Endometrial microvascular endothelial cells (primary cell): ENCODE results near the gene TCF19. TPM values are rescaled to one million over a fixed set of nuclear protein-coding genes. Genes with fewer than 3 reads are reported as not detected.
"Not testable (repeated sequence)": the region's sequence is repeated elsewhere in the genome, so short reads cannot be mapped to it uniquely, and the experiment has no call there.

Experiments
- in situ Hi-C: cut with HindIII; loops from 2 replicates; pipeline ENCODE4 v1.10.0; 2017; ENCODE audit warnings: low sequenced_read_pairs, low pct_unique_long_range_greater_than_20kb; ENCODE audit errors: inconsistent ontology term
- total RNA-seq: library from RNA; depleted of rRNA; stranded (reverse); fragments of >200 nt; gene quantifications from one replicate; pipeline ENCODE4 v1.2.3, GENCODE V29; 2015; ENCODE audit errors: inconsistent ontology term

TCF19 gene
- total RNA-seq, 1 donor from 2014 or later = 53.7 TPM

- in situ Hi-C loops = no loop called here
These were observed 35.9 kb downstream of the TCF19 start for GRCh38 chr6:31194061-31194834.

- in situ Hi-C loops = not testable (repeated sequence)
These were observed 37.1 kb downstream of the TCF19 start for GRCh38 chr6:31195308-31195979.

DNA sequence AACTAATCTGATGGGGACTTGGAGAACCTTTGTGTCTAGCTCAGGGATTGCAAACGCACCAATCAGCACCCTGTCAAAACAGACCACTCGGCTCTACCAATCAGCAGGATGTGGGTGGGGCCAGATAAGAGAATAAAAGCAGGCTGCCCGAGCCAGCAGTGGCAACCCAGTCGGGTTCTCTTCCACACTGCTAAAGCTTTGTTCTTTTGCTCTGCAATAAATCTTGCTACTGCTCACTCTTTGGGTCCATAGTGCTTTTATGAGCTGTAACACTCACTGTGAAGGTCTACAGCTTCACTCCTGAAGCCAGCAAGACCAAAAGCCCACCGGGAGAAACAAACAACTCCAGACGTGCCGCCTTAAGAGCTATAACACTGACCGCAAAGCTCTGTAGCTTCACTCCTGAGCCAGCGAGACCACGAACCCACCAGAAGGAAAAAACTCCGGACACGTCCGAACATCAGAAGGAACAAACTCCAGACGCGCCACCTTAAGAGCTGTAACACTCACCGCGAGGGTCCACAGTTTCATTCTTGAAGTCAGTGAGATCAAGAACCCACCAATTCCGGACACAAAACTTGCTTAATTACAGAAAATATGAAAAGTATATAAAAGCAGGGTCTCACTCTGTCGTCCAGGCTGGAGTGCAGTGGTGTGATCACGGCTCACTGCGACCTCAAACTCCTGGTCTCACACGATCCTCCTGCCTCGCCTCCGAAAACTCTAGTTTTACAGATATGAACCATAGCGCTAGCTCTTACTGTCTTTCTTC is 38.0 kb downstream of the TCF19 start:
- in situ Hi-C loops = not testable (repeated sequence)

DNA sequence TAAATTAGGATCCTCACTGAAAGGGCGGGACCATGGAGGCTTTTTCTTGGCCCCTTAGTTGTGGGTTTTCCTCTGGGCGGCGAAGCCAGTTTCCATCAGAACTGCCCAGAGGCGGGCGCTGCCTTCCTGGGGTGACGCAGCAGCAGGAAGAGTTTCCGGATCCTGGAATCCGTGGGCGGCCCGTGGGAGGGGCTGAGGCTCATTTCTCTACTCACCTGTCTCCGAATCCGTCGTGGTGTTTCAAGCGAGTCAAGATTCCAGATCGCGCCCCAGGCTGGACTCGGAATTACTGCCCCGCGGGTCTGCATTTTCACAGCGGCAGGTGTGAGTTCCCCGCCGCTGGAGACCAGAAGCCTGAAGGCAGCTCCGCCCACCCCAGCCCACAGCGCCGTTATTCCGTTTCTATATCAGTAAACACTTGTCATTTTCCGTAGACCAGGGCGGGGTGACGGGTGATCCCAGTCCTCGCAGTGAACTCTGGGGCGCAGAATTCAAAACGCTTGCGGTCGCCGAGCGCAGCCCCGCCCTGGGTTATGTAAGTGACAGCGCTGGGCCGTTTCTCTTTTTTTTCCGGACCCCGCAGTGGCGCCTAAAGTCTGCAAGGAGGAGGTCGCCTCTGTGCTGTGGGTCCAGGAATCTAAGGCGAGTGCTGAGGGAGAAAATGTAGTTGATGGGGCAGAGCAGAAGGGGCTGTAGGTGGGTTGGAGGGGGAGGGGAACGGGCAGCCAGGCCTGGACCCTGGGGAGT is 39.3 kb downstream of the TCF19 start:
- in situ Hi-C loops = no loop called here

GRCh38 chr6:31199105-31199452 is 40.7 kb downstream of the TCF19 start:
- in situ Hi-C loops = not testable (repeated sequence)

GRCh38 chr6:31202259-31203166 is 44.1 kb downstream of the TCF19 start:
- in situ Hi-C loops = no loop called here

DNA sequence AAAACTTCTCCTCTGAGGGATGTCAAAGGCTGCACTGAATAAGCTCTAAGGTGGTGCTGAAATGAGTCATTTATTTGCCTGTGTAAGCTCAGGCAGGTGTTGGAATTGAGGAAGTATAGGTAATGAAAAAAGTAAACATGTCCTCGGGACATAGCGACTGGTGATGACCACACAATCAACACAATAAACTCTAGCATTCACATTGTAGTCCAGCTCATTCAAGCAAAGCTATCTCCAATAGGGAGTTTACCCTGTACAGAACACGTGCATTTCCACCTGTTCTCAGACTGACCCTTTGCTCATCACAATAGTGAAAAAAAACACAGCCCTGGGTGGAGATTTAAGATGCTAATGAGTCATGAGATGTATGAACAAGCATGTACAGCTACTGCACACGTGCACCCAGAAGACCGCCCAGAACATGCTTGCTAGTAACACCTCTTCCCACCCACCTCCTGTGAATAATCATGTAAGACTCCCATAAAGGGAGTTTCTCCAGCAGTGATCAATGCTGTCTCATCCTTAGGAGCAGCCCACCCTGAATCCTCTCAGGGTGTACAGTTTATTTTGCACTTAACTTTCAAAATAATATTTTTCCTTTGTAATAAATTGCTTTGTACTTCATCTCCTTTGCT is 45.1 kb downstream of the TCF19 start:
- in situ Hi-C loops = no loop called here

DNA sequence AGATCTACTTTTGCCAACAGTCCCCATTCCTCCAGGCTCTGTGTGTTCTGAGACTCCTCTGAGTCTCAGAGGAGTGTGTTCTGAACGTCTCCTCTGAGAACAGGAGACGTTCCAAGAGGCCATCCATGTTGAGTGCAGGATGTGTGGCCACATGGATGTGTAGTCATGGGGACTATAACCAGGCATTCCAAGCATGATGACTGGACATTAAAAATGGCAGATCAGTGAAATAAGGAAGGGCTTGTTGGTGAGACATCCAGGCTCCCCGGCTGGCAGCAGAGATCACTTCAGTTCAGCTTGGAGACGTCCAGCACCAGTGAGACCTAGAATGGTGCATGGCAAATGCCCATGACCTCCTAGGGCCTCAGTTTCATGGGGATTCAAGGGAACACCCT is 46.4 kb downstream of the TCF19 start:
- in situ Hi-C loops = no loop called here

- in situ Hi-C loops = no loop called here
These were observed 47.2 kb downstream of the TCF19 start for GRCh38 chr6:31205638-31206037.

GRCh38 chr6:31208506-31208905 is 50.1 kb downstream of the TCF19 start:
- in situ Hi-C loops = no loop called here

DNA sequence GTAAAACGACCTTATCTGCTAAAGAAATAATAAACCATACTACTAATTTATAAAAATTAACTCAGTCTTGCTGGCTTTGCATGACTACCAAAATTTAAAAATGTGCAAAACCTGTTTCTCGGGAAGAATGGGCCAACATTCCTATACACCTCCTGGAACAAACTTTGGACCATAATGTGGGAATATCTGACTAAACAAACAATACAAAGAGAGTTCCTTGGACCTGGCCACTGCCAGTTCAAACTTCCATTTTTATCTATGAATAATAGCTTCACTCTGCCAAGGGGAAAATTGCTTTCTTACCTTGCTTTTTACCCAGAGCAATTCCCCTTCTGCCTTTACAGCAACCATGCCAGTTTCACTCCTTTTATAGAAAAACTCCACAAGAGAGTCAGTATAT is 50.7 kb downstream of the TCF19 start:
- in situ Hi-C loops = no loop called here

GRCh38 chr6:31210123-31210522 is 51.7 kb downstream of the TCF19 start:
- in situ Hi-C loops = no loop called here

- in situ Hi-C loops = no loop called here
These were observed 52.5 kb downstream of the TCF19 start for GRCh38 chr6:31210741-31211532.
